Measurements from ENCODE around the gene RIT1.

RIT1 gene

GRCh38 chr1:155919801-155920200 is 8.7 kb upstream of the RIT1 start:
- no peak overlapping the region for H3K27ac ChIP-seq
- TF ChIP-seq CTCF (IDR thresholded peaks at IDR 0.05), result no peak

GRCh38 chr1:155918660-155919059 is 7.5 kb upstream of the RIT1 start:
- Histone ChIP-seq H3K4me3 (no peak overlapping the region), H3K27ac (no peak overlapping the region)
- TF ChIP-seq CTCF (IDR thresholded peaks at IDR 0.05), result no peak
- DNase-seq (ENCODE audit: low spot score), result no peak

More at GRCh38 chr1:155919801-155920200, 8.7 kb upstream of the RIT1 start:
- no peak for DNase-seq (ENCODE audit: low spot score)
- no peak overlapping the region for H3K4me3 ChIP-seq

GRCh38 chr1:155913969-155914757 is 3.0 kb upstream of the RIT1 start:
- TF ChIP-seq CTCF (IDR thresholded peaks at IDR 0.05), result no peak
- no peak for DNase-seq (ENCODE audit: low spot score)
- Histone ChIP-seq H3K4me3 (no peak overlapping the region), H3K27ac (peak overlapping the region in 1 of 2 donors; percentile 39)

- Histone ChIP-seq H3K4me3 (no peak overlapping the region), H3K27ac (peak overlapping the region; percentile 89 to 98)
- no peak for DNase-seq (ENCODE audit: low spot score)
- no peak for TF ChIP-seq CTCF (IDR thresholded peaks at IDR 0.05)
These were observed 947 bp upstream of the RIT1 start for GRCh38 chr1:155912056-155912536.

- no peak for TF ChIP-seq CTCF (IDR thresholded peaks at IDR 0.05)
- H3K4me3 ChIP-seq, result peak overlapping the region; percentile 90
- H3K27ac ChIP-seq, result peak overlapping the region; percentile 89 to 98
- no peak for DNase-seq (ENCODE audit: low spot score)
These were observed 478 bp downstream of the RIT1 start for GRCh38 chr1:155910621-155911121.

GRCh38 chr1:155909894-155910293 is 1.3 kb downstream of the RIT1 start:
- Histone ChIP-seq H3K27ac (peak overlapping the region; percentile 89 to 98), H3K4me3 (peak overlapping the region; percentile 90)
- TF ChIP-seq CTCF (IDR thresholded peaks at IDR 0.05), result no peak
- no peak for DNase-seq (ENCODE audit: low spot score)

- TF ChIP-seq CTCF (IDR thresholded peaks at IDR 0.05), result no peak
- Histone ChIP-seq H3K4me3 (no peak overlapping the region), H3K27ac (no peak overlapping the region)
- no peak for DNase-seq (ENCODE audit: low spot score)
These were observed 6.9 kb downstream of the RIT1 start for GRCh38 chr1:155904261-155904660.
